Left ventricle myocardium inferior (tissue), 1 donor: ENCODE data around the gene DEDD. TPM values are rescaled to one million over a fixed set of nuclear protein-coding genes. Genes with fewer than 3 reads are reported as not detected.

Source experiments
- DNase-seq: peaks from one replicate; pipeline ENCODE4 v3.0.0-alpha.2; 2020
- H3K27ac ChIP-seq: fragments of 200-600 bp; replicated peaks from 2 replicates; pipeline ENCODE4 v1.8.0; 2021
- H3K27me3 ChIP-seq: fragments of 200-600 bp; 2 replicates; pipeline ENCODE4 v1.8.0; 2021; ENCODE audit warnings: low read depth
- H3K36me3 ChIP-seq: fragments of 200-600 bp; 2 replicates; pipeline ENCODE4 v1.8.0; 2021
- H3K4me1 ChIP-seq: fragments of 200-600 bp; 2 replicates; pipeline ENCODE4 v1.8.0; 2021
- H3K4me3 ChIP-seq: fragments of 200-600 bp; 2 replicates; pipeline ENCODE4 v1.8.0; 2021; ENCODE audit warnings: mild to moderate bottlenecking, moderate library complexity
- H3K9me3 ChIP-seq: fragments of 200-600 bp; replicated peaks from 2 replicates; pipeline ENCODE4 v1.8.0; 2021
- CTCF ChIP-seq: fragments of 200-600 bp; IDR thresholded peaks from 2 replicates; pipeline ENCODE4 v1.8.0; 2021; ENCODE audit warnings: antibody characterized with exemption, mild to moderate bottlenecking, borderline replicate concordance
- intact Hi-C: fragments of 100-400 bp; cut with micrococcal nuclease; formaldehyde crosslinking; loops from one replicate; pipeline ENCODE4 v1.11.0; 2022
- total RNA-seq: library from RNA; stranded (reverse); fragmentation: NEBNext Ultra II Directional; extraction: Animal tissue kit (Norgen Biotek cat#: 25700); gene quantifications from one replicate; pipeline ENCODE4 v1.2.1, GENCODE V29; 2021
- donor health status: DM: no; HTN: yes; CAD: no; lungs with severe emphysema.

The DEDD gene
- total RNA-seq, 1 donor from 2014 or later, result 25.2 TPM

GRCh38 chr1:161086457-161086856, 46.0 kb downstream of the DEDD start:
- no peak for DNase-seq
- no peak for TF ChIP-seq CTCF
- Histone ChIP-seq H3K4me3 (no peak overlapping the region), H3K9me3 (no peaks in the 10 kb centered on the region), H3K27ac (no peak overlapping the region), H3K4me1 (no peaks in the 10 kb centered on the region), H3K27me3 (peaks cover 8% of the 10 kb centered on the region), H3K36me3 (no peaks in the 10 kb centered on the region)
- intact Hi-C loops, result no loop called here

GRCh38 chr1:161085165-161085564, 47.3 kb downstream of the DEDD start:
- Histone ChIP-seq H3K9me3 (no peaks in the 10 kb centered on the region), H3K27ac (no peak overlapping the region)
- intact Hi-C loops, result no loop called here

GRCh38 chr1:161084597-161084988, 47.9 kb downstream of the DEDD start:
- Histone ChIP-seq H3K36me3 (no peaks in the 10 kb centered on the region), H3K4me3 (no peak overlapping the region), H3K27me3 (peaks cover 11% of the 10 kb centered on the region), H3K9me3 (no peaks in the 10 kb centered on the region), H3K27ac (no peak overlapping the region), H3K4me1 (no peaks in the 10 kb centered on the region)
- intact Hi-C loops, result no loop called here
- DNase-seq, result no peak
- TF ChIP-seq CTCF, result no peak

More at GRCh38 chr1:161085165-161085564, 47.3 kb downstream of the DEDD start:
- Histone ChIP-seq H3K27me3 (peaks cover 8% of the 10 kb centered on the region), H3K4me3 (no peak overlapping the region), H3K36me3 (no peaks in the 10 kb centered on the region), H3K4me1 (no peaks in the 10 kb centered on the region)
- no peak for TF ChIP-seq CTCF
- no peak for DNase-seq

- intact Hi-C loops, result no loop called here
- Histone ChIP-seq H3K4me3 (no peak overlapping the region), H3K27ac (no peak overlapping the region), H3K9me3 (no peaks in the 10 kb centered on the region), H3K36me3 (no peaks in the 10 kb centered on the region), H3K27me3 (peaks cover 11% of the 10 kb centered on the region), H3K4me1 (no peaks in the 10 kb centered on the region)
- DNase-seq, result no peak
- TF ChIP-seq CTCF, result no peak
These were observed 48.5 kb downstream of the DEDD start for GRCh38 chr1:161083748-161084596.

GRCh38 chr1:161082996-161083747, 49.3 kb downstream of the DEDD start:
- intact Hi-C loops, result no loop called here
- no peak overlapping the region for H3K4me3 ChIP-seq
- H3K27me3 ChIP-seq, result peaks cover 19% of the 10 kb centered on the region
- H3K9me3 ChIP-seq, result no peaks in the 10 kb centered on the region
- no peaks in the 10 kb centered on the region for H3K4me1 ChIP-seq
- peak overlapping the region; percentile 19 for H3K27ac ChIP-seq
- no peak for TF ChIP-seq CTCF
- DNase-seq, result peak; percentile 57
- no peaks in the 10 kb centered on the region for H3K36me3 ChIP-seq
